22Rv1 (cell line): ENCODE results near the gene IGSF9.

Experiments
- H3K27ac ChIP-seq: fragments of 450-650 bp; 2 replicates; pipeline ENCODE4 v1.5.1; 2017
- ZFX ChIP-seq: fragments of 450-650 bp; IDR thresholded peaks from 2 replicates; pipeline ENCODE4 v1.6.1; 2017; ENCODE audit warnings: antibody characterized with exemption, borderline replicate concordance
- TF ChIP-seq, protein P1 (sequence below): fragments of 450-650 bp; IDR thresholded peaks from 2 replicates; pipeline ENCODE4 v1.5.1; 2017; ENCODE audit warnings: mild to moderate bottlenecking

Gene IGSF9

GRCh38 chr1:159931795-159932173 is 13.6 kb downstream of the IGSF9 start:
- H3K27ac ChIP-seq, result no peak overlapping the region
- TF ChIP-seq ZFX, result no peak
- TF ChIP-seq, protein P1, sequence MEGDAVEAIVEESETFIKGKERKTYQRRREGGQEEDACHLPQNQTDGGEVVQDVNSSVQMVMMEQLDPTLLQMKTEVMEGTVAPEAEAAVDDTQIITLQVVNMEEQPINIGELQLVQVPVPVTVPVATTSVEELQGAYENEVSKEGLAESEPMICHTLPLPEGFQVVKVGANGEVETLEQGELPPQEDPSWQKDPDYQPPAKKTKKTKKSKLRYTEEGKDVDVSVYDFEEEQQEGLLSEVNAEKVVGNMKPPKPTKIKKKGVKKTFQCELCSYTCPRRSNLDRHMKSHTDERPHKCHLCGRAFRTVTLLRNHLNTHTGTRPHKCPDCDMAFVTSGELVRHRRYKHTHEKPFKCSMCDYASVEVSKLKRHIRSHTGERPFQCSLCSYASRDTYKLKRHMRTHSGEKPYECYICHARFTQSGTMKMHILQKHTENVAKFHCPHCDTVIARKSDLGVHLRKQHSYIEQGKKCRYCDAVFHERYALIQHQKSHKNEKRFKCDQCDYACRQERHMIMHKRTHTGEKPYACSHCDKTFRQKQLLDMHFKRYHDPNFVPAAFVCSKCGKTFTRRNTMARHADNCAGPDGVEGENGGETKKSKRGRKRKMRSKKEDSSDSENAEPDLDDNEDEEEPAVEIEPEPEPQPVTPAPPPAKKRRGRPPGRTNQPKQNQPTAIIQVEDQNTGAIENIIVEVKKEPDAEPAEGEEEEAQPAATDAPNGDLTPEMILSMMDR, result no peak

DNA sequence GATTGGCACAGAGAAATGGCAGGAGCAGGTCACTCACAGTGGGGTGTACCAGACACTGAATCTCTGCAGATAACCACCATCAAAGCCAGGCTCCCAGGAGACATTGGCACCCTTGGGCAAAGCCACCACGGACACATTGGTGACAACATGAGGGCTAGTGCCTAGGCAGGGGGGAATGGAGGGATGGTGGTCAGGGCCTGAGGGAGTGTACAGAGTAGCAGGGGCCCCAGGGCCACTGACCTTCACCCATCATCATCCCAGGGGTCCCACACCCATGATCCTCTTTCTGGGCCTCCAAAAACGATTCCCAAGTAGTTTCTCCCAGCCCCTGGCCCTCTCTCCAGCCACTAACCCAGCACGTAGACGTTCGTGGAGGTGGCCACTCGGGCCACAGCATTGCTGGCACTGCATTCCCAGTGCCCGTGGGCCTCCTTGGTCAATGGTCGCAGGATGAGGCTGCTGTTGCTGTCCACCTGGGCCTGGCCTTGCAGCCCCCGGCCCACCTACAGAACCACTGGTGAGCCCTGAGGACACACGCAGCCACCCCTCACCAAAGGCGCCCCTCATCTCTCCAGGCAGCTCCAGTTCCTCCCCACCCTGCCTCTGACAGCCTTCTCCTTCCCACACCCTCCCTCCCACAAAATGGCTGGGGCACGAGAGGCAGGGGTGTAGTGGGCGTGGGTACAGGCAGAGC is 14.2 kb downstream of the IGSF9 start:
- TF ChIP-seq, protein P1, result no peak
- TF ChIP-seq ZFX, result no peak
- no peak overlapping the region for H3K27ac ChIP-seq

DNA sequence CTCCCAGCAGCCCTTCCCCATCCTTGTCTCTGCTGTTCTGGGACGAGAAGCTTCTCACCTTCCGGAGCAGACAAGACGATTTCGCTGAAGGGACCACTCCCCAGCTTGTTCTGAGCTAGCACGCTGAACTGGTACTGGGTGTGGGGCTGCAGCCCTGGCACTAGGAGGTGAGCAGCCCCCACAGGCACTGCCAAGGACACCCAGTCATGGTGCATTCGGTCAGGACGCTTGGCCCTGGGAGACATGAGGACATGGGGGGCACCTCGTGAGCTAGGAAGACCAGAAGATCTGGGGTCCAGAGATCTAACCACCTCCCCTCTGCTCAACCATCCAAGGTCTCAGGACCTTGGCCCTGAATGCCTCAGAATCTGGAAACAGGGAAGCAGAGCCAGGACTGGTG is 14.8 kb downstream of the IGSF9 start:
- no peak overlapping the region for H3K27ac ChIP-seq
- no peak for TF ChIP-seq ZFX
- TF ChIP-seq, protein P1, result no peak

- H3K27ac ChIP-seq, result no peak overlapping the region
- TF ChIP-seq ZFX, result no peak
- TF ChIP-seq, protein P1, result no peak
Measured at GRCh38 chr1:159930216-159930615, 15.2 kb downstream of the IGSF9 start.

GRCh38 chr1:159929155-159930051 is 16.0 kb downstream of the IGSF9 start:
- TF ChIP-seq, protein P1, result no peak
- no peak for TF ChIP-seq ZFX
- H3K27ac ChIP-seq, result no peak overlapping the region

- no peak overlapping the region for H3K27ac ChIP-seq
- TF ChIP-seq ZFX, result no peak
- TF ChIP-seq, protein P1, result no peak
Measured at GRCh38 chr1:159928491-159929050, 16.8 kb downstream of the IGSF9 start.
